ENCODE results near the gene DCC. TPM values are rescaled to one million over a fixed set of nuclear protein-coding genes. Genes with fewer than 3 reads are reported as not detected.

Gene DCC
- total RNA-seq, 2 experiments from 2014 or later: not detected

- DNase-seq (no peak), ATAC-seq (ENCODE audit: poor library complexity) (no peak)
- Histone ChIP-seq H3K9me3 (ENCODE audit: control insufficient read depth in 1 of 2, insufficient read depth in 1 of 2, low read length in 2 of 2) (no peaks in the 10 kb centered on the region), H3K36me3 (ENCODE audit: insufficient read depth, low read length) (no peaks in the 10 kb centered on the region), H3K27ac (ENCODE audit: low read depth in 1 of 2, low read length in 2 of 2) (no peak overlapping the region), H3K4me1 (ENCODE audit: insufficient read depth, low read length) (no peaks in the 10 kb centered on the region), H3K4me3 (ENCODE audit: low read length) (no peak overlapping the region), H3K27me3 (ENCODE audit: control insufficient read depth in 1 of 2, insufficient read depth in 2 of 2, low read length in 2 of 2) (no peaks in the 10 kb centered on the region)
- no peak overlapping the region for H3K4me3 Mint-ChIP-seq
- CTCF ChIA-PET: no interaction called here
- no peak for TF ChIP-seq CTCF (IDR thresholded peaks at IDR 0.05)
- intact Hi-C loops (cut with DNase I, micrococcal nuclease): no loop called here
- H3K27ac Mint-ChIP-seq: no peak overlapping the region
- H3K27me3 Mint-ChIP-seq: no peaks in the 10 kb centered on the region
- no peaks in the 10 kb centered on the region for H3K9me3 Mint-ChIP-seq
- no peaks in the 10 kb centered on the region for H3K36me3 Mint-ChIP-seq (ENCODE audit: low read depth)
- H3K4me1 Mint-ChIP-seq (ENCODE audit: low read depth): no peaks in the 10 kb centered on the region
- POLR2A ChIA-PET: no interaction called here
Measured at GRCh38 chr18:52995875-52996274, 655.9 kb downstream of the DCC start.

- no peaks in the 10 kb centered on the region for H3K9me3 ChIP-seq (ENCODE audit: control insufficient read depth in 1 of 2, insufficient read depth in 1 of 2, low read length in 2 of 2)
- no peaks in the 10 kb centered on the region for H3K9me3 Mint-ChIP-seq
- no peak overlapping the region for H3K4me3 Mint-ChIP-seq
- DNase-seq (no peak), ATAC-seq (ENCODE audit: poor library complexity) (no peak)
- H3K27me3 ChIP-seq (ENCODE audit: control insufficient read depth in 1 of 2, insufficient read depth in 2 of 2, low read length in 2 of 2): no peaks in the 10 kb centered on the region
- CTCF ChIA-PET: no interaction called here
- no peaks in the 10 kb centered on the region for H3K36me3 Mint-ChIP-seq (ENCODE audit: low read depth)
- no peaks in the 10 kb centered on the region for H3K4me1 Mint-ChIP-seq (ENCODE audit: low read depth)
- POLR2A ChIA-PET: interaction anchor here (0.6 kb wide), 1 partner anchor 26 kb away, joined by 3 read pairs; no protein-coding TSS in a partner anchor
- no peak for TF ChIP-seq CTCF (IDR thresholded peaks at IDR 0.05)
- H3K27ac ChIP-seq (ENCODE audit: low read depth in 1 of 2, low read length in 2 of 2): no peak overlapping the region
- H3K4me1 ChIP-seq (ENCODE audit: insufficient read depth, low read length): no peaks in the 10 kb centered on the region
- H3K4me3 ChIP-seq (ENCODE audit: low read length): no peak overlapping the region
- intact Hi-C loops (cut with DNase I, micrococcal nuclease): no loop called here
- H3K27ac Mint-ChIP-seq: no peak overlapping the region
- no peaks in the 10 kb centered on the region for H3K27me3 Mint-ChIP-seq
- H3K36me3 ChIP-seq (ENCODE audit: insufficient read depth, low read length): no peaks in the 10 kb centered on the region
Measured at GRCh38 chr18:52999633-53000032, 659.6 kb downstream of the DCC start.

- no peak for TF ChIP-seq CTCF (IDR thresholded peaks at IDR 0.05)
- Histone ChIP-seq H3K9me3 (ENCODE audit: control insufficient read depth in 1 of 2, insufficient read depth in 1 of 2, low read length in 2 of 2) (no peaks in the 10 kb centered on the region), H3K4me3 (ENCODE audit: low read length) (no peak overlapping the region), H3K4me1 (ENCODE audit: insufficient read depth, low read length) (no peaks in the 10 kb centered on the region), H3K36me3 (ENCODE audit: insufficient read depth, low read length) (no peaks in the 10 kb centered on the region), H3K27ac (ENCODE audit: low read depth in 1 of 2, low read length in 2 of 2) (no peak overlapping the region), H3K27me3 (ENCODE audit: control insufficient read depth in 1 of 2, insufficient read depth in 2 of 2, low read length in 2 of 2) (no peaks in the 10 kb centered on the region)
- H3K27me3 Mint-ChIP-seq: no peaks in the 10 kb centered on the region
- ChIA-PET POLR2A (no interaction called here), CTCF (no interaction called here)
- no peaks in the 10 kb centered on the region for H3K36me3 Mint-ChIP-seq (ENCODE audit: low read depth)
- intact Hi-C loops (cut with DNase I, micrococcal nuclease): no loop called here
- no peaks in the 10 kb centered on the region for H3K4me1 Mint-ChIP-seq (ENCODE audit: low read depth)
- peaks cover 4% of the 10 kb centered on the region for H3K9me3 Mint-ChIP-seq
- ATAC-seq (ENCODE audit: poor library complexity) (no peak), DNase-seq (no peak)
- H3K4me3 Mint-ChIP-seq: no peak overlapping the region
- no peak overlapping the region for H3K27ac Mint-ChIP-seq
Measured at GRCh38 chr18:53004798-53005197, 664.8 kb downstream of the DCC start.
